H1 (cell line): ENCODE data around the gene RGS9. TPM values are rescaled to one million over a fixed set of nuclear protein-coding genes. Genes with fewer than 3 reads are reported as not detected.

Experiments
- CTCF ChIA-PET: fragments of 300-600 bp; sonication (Branson Sonifier 250); formaldehyde crosslinking; loops from one replicate; lab custom pipeline; 2021; ENCODE audit not compliant: partially characterized antibody; lab: Charles Lee
- POLR2A ChIA-PET: fragments of 300-600 bp; sonication (Branson Sonifier 250); formaldehyde crosslinking; loops from one replicate; lab custom pipeline; 2021; ENCODE audit warnings: inconsistent platforms; ENCODE audit not compliant: partially characterized antibody; lab: Charles Lee
- DNase-seq, 2 experiments: peaks; one replicate each; pipeline versions ENCODE4 v3.0.0 to v3.0.0-alpha.2; 2010 to 2022; ENCODE audit warnings: low spot score in 2 of 2, low read depth in 1 of 2, mixed read lengths in 1 of 2
- FAIRE-seq: peaks from 2 replicates; lab custom pipeline; 2011; peaks lifted over from hg19 to GRCh38; lab: Jason Lieb, UNC
- H2AFZ ChIP-seq: 2 replicates; pipeline ENCODE4 v1.8.1; 2012; ENCODE audit warnings: low read length, inconsistent platforms
- H2AK5ac ChIP-seq: 2 replicates; pipeline ENCODE4 v1.6.1; 2013; ENCODE audit warnings: low read depth, low read length
- H2BK120ac ChIP-seq: replicated peaks from 2 replicates; pipeline ENCODE3; 2013; ENCODE audit warnings: low read depth, low read length, inconsistent platforms
- H2BK12ac ChIP-seq: 2 replicates; pipeline ENCODE4 v1.6.1; 2013; ENCODE audit warnings: low read depth, low read length
- H2BK15ac ChIP-seq: 2 replicates; pipeline ENCODE4 v1.6.1; 2013; ENCODE audit warnings: low read length
- H2BK20ac ChIP-seq: 2 replicates; pipeline ENCODE4 v1.6.1; 2013; ENCODE audit warnings: low read length
- H2BK5ac ChIP-seq: 2 replicates; pipeline ENCODE4 v1.6.1; 2013; ENCODE audit warnings: low read depth, low read length
- H3K14ac ChIP-seq: 2 replicates; pipeline ENCODE4 v1.6.1; 2013; ENCODE audit warnings: inconsistent platforms; ENCODE audit not compliant: insufficient read length
- H3K18ac ChIP-seq: 2 replicates; pipeline ENCODE4 v1.6.1; 2013; ENCODE audit warnings: low read length; ENCODE audit errors: extremely low read depth
- H3K23ac ChIP-seq: 2 replicates; pipeline ENCODE4 v1.6.1; 2013; ENCODE audit warnings: inconsistent platforms; ENCODE audit not compliant: insufficient read length
- H3K23me2 ChIP-seq: 2 replicates; pipeline ENCODE4 v1.6.1; 2013; ENCODE audit warnings: low read depth, low read length
- H3K27ac ChIP-seq: 2 replicates; pipeline ENCODE4 v1.6.1; 2011; ENCODE audit warnings: low read depth, low read length, inconsistent platforms
- H3K27me3 ChIP-seq, 4 experiments: replicated peaks in 1 of 4; 1 replicate in 1 of 4; 2 replicates in 3 of 4; pipeline versions ENCODE4 v1.6.1 to v1.8.1; 2011 to 2013; ENCODE audit warnings: low read length in 3 of 4, mild to moderate bottlenecking in 3 of 4, inconsistent platforms in 2 of 4, mixed read lengths in 2 of 4, moderate library complexity in 1 of 4; ENCODE audit not compliant: control insufficient read depth in 3 of 4, insufficient read depth in 3 of 4; ENCODE audit errors: extremely low read depth in 1 of 4
- H3K36me3 ChIP-seq, 4 experiments: 2 replicates each; pipeline versions ENCODE4 v1.6.1 to v1.8.1; 2011 to 2013; ENCODE audit warnings: mild to moderate bottlenecking in 4 of 4, low read length in 3 of 4, moderate library complexity in 2 of 4, control low read depth in 1 of 4, inconsistent platforms in 1 of 4; ENCODE audit not compliant: insufficient read depth in 4 of 4, control insufficient read depth in 2 of 4
- H3K4ac ChIP-seq: replicated peaks from 2 replicates; pipeline ENCODE3; 2013; ENCODE audit warnings: low read length, low read depth, mixed read lengths, inconsistent platforms; ENCODE audit not compliant: insufficient read length
- H3K4me1 ChIP-seq, 4 experiments: replicated peaks in 1 of 4; 1 replicate in 1 of 4; 2 replicates in 3 of 4; pipeline versions ENCODE4 v1.6.1 to v1.8.1; 2011 to 2013; ENCODE audit warnings: low read length in 3 of 4, inconsistent platforms in 2 of 4, mixed read lengths in 1 of 4; ENCODE audit not compliant: insufficient read depth in 4 of 4, control insufficient read depth in 3 of 4
- H3K4me2 ChIP-seq, 2 experiments: 2 replicates each; pipeline versions ENCODE4 v1.6.1 to v1.8.1; 2011 to 2013; ENCODE audit warnings: low read depth in 2 of 2, low read length in 2 of 2, control low read depth in 1 of 2, inconsistent platforms in 1 of 2, mild to moderate bottlenecking in 1 of 2; ENCODE audit not compliant: insufficient read depth in 1 of 2
- H3K4me3 ChIP-seq, 4 experiments: fragments of 200-600, 300-600 bp in 1 of 4; sonication (generic), shearing (Covaris generic), sonication (Bioruptor Twin) in 1 of 4; 2 replicates each; pipeline versions ENCODE4 v1.5.1 to v1.8.1; 2011 to 2016; ENCODE audit warnings: low read length in 4 of 4, low read depth in 3 of 4, control low read depth in 2 of 4, inconsistent platforms in 2 of 4, mild to moderate bottlenecking in 2 of 4, mixed read lengths in 1 of 4, moderate library complexity in 1 of 4; ENCODE audit not compliant: insufficient read depth in 2 of 4; ENCODE audit errors: extremely low read depth in 1 of 4
- H3K56ac ChIP-seq: replicated peaks from 2 replicates; pipeline ENCODE3; 2013; ENCODE audit warnings: low read depth, mild to moderate bottlenecking, mixed read lengths, low read length, inconsistent platforms; ENCODE audit not compliant: insufficient read length
- H3K79me1 ChIP-seq: 2 replicates; pipeline ENCODE4 v1.6.1; 2013; ENCODE audit warnings: low read depth, low read length, control low read depth
- H3K79me2 ChIP-seq, 2 experiments: 2 replicates each; pipeline versions ENCODE4 v1.6.1 to v1.8.1; 2012 to 2013; ENCODE audit warnings: low read length in 2 of 2, mild to moderate bottlenecking in 2 of 2, inconsistent platforms in 1 of 2; ENCODE audit not compliant: insufficient read depth in 2 of 2, control insufficient read depth in 1 of 2
- H3K9ac ChIP-seq, 4 experiments: replicated peaks in 1 of 4; 1 replicate in 1 of 4; 2 replicates in 3 of 4; pipeline versions ENCODE4 v1.6.1 to v1.8.1; 2011 to 2013; ENCODE audit warnings: low read depth in 3 of 4, low read length in 3 of 4, control low read depth in 2 of 4, mild to moderate bottlenecking in 2 of 4, moderate library complexity in 2 of 4, inconsistent platforms in 1 of 4; ENCODE audit errors: extremely low read depth in 1 of 4
- H3K9me3 ChIP-seq, 2 experiments: 2 replicates each; pipeline versions ENCODE4 v1.6.1 to v1.8.1; 2012 to 2013; ENCODE audit warnings: mild to moderate bottlenecking in 2 of 2, moderate library complexity in 2 of 2, control low read depth in 1 of 2, inconsistent platforms in 1 of 2, low read depth in 1 of 2, low read length in 1 of 2, mixed read lengths in 1 of 2; ENCODE audit not compliant: insufficient read depth in 2 of 2
- H4K20me1 ChIP-seq, 2 experiments: replicated peaks in 1 of 2; 2 replicates each; pipeline versions ENCODE3 to v1.8.1; 2011 to 2013; ENCODE audit warnings: inconsistent platforms in 2 of 2, low read length in 2 of 2, mild to moderate bottlenecking in 1 of 2; ENCODE audit not compliant: insufficient read depth in 2 of 2, control insufficient read depth in 1 of 2
- H4K5ac ChIP-seq: 2 replicates; pipeline ENCODE4 v1.6.1; 2013; ENCODE audit warnings: low read length, low read depth, mixed read lengths, inconsistent platforms; ENCODE audit not compliant: insufficient read length
- H4K8ac ChIP-seq: 2 replicates; pipeline ENCODE4 v1.8.0; 2013; ENCODE audit warnings: mild to moderate bottlenecking, moderate library complexity, low read length, inconsistent platforms; ENCODE audit not compliant: insufficient read depth; ENCODE audit errors: extremely low read depth
- H4K91ac ChIP-seq: replicated peaks from 2 replicates; pipeline ENCODE3; 2013; ENCODE audit warnings: low read length, mixed read lengths, inconsistent platforms; ENCODE audit not compliant: insufficient read length
- BACH1 ChIP-seq: IDR thresholded peaks from 2 replicates; pipeline ENCODE4 v1.6.1; 2012; ENCODE audit warnings: low read length, improper control_type of control experiment
- KDM1A ChIP-seq: fragments of 200-600, 300-600 bp; sonication (generic); IDR thresholded peaks from 2 replicates; pipeline ENCODE4 v1.7.1; 2016; ENCODE audit warnings: mild to moderate bottlenecking, low read length, borderline replicate concordance
- POU5F1 ChIP-seq: IDR thresholded peaks from 2 replicates; pipeline ENCODE4 v1.6.1; 2011; ENCODE audit warnings: low read depth, mild to moderate bottlenecking, low read length, moderate library complexity
- RAD21 ChIP-seq, 2 experiments: IDR thresholded peaks in 1 of 2; conservative IDR thresholded peaks in 1 of 2; 2 replicates each; pipeline ENCODE4 v1.6.1; 2011; ENCODE audit warnings: low read depth in 2 of 2, low read length in 2 of 2, improper control_type of control experiment in 1 of 2, inconsistent platforms in 1 of 2, mild to moderate bottlenecking in 1 of 2, moderate library complexity in 1 of 2
- WGBS, 2 experiments: shearing (Covaris generic) in 1 of 2; methylation state at CpG; one replicate each; pipeline versions ENCODE4 v1.1.6 to v1.1.7; 2013 to 2015; ENCODE audit warnings: low lambda C conversion rate in 2 of 2, mixed read lengths in 2 of 2, inconsistent platforms in 1 of 2, low coverage in 1 of 2, missing lambda C conversion rate in 1 of 2; ENCODE audit not compliant: insufficient replicate concordance in 2 of 2, insufficient coverage in 1 of 2, insufficient read length in 1 of 2; ENCODE audit errors: extremely low coverage in 1 of 2, missing lambda C conversion rate in 1 of 2; 5-methylcytosine and 5-hydroxymethylcytosine counted together
- polyA plus RNA-seq, 7 experiments: library from polyadenylated mRNA; depleted of rRNA in 3 of 7; stranded (reverse) in 5 of 7; unstranded in 2 of 7; fragments of >200 nt in 5 of 7; fragments of 200-250 nt in 2 of 7; gene quantifications; 1 replicate in 5 of 7; 2 replicates in 1 of 7; 4 replicates in 1 of 7; pipeline versions ENCODE4 v1.2.1 to v1.2.3, GENCODE V29; 2011 to 2013; ENCODE audit warnings: missing spikeins in 2 of 7, mixed read lengths in 2 of 7
- total RNA-seq: library from RNA; stranded (reverse); fragmentation: NEBNext Ultra II Directional; extraction: Animal tissue kit (Norgen Biotek cat#: 25700); gene quantifications from 2 replicates; pipeline ENCODE4 v1.2.1, GENCODE V29; 2021
- TF ChIP-seq, protein P1 (sequence below), 3 experiments: IDR thresholded peaks; 1 replicate in 2 of 3; 2 replicates in 1 of 3; pipeline versions ENCODE4 v1.5.1 to v1.6.1; 2011; ENCODE audit warnings: low read length in 3 of 3, mild to moderate bottlenecking in 3 of 3, inconsistent platforms in 2 of 3, low read depth in 1 of 3, moderate library complexity in 1 of 3; ENCODE audit not compliant: insufficient read depth in 1 of 3; ENCODE audit errors: control extremely low read depth in 1 of 3

The RGS9 gene
- total and polyA plus RNA-seq, 2 of the 8 experiments (the other 6 are each of a cell fraction or from before 2014, with no cell fraction given) = 8.9 to 20.5 TPM

- Histone ChIP-seq H3K9me3 (no peaks in the 10 kb centered on the region), H3K18ac (no peak overlapping the region), H4K5ac (no peak overlapping the region)
- CTCF ChIA-PET = interaction anchor here (1.0 to 6.8 kb wide), 6 partner anchors 9 to 935 kb away, joined by 3 to 37 read pairs (median 3); no protein-coding TSS in a partner anchor
- no peak for TF ChIP-seq POU5F1
- TF ChIP-seq RAD21 (IDR thresholded peaks at IDR 0.05 in 1 of 2, conservative IDR thresholded peaks at IDR 0.05 in 1 of 2; ENCODE audit: low read depth in 2 of 2, low read length in 2 of 2) = peak in 1 of 2 experiments; percentile 40; a peak in 3 of 4 replicates
- TF ChIP-seq KDM1A = no peak
- TF ChIP-seq, protein P1, sequence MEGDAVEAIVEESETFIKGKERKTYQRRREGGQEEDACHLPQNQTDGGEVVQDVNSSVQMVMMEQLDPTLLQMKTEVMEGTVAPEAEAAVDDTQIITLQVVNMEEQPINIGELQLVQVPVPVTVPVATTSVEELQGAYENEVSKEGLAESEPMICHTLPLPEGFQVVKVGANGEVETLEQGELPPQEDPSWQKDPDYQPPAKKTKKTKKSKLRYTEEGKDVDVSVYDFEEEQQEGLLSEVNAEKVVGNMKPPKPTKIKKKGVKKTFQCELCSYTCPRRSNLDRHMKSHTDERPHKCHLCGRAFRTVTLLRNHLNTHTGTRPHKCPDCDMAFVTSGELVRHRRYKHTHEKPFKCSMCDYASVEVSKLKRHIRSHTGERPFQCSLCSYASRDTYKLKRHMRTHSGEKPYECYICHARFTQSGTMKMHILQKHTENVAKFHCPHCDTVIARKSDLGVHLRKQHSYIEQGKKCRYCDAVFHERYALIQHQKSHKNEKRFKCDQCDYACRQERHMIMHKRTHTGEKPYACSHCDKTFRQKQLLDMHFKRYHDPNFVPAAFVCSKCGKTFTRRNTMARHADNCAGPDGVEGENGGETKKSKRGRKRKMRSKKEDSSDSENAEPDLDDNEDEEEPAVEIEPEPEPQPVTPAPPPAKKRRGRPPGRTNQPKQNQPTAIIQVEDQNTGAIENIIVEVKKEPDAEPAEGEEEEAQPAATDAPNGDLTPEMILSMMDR (IDR thresholded peaks at IDR 0.05; ENCODE audit: control extremely low read depth in 1 of 3, insufficient read depth in 1 of 3, low read depth in 1 of 3, low read length in 3 of 3) = peak in 2 of 3 experiments; percentile 12 to 15; a peak in 1 of 4 replicates
- no peak for TF ChIP-seq BACH1
- TF ChIP-seq, all 59 proteins: peak for 2
- no peak overlapping the region for H3K4me2 ChIP-seq
- H3K14ac ChIP-seq = no peak overlapping the region
- no peak overlapping the region for H3K56ac ChIP-seq
- no peak overlapping the region for H3K4me3 ChIP-seq
- peaks cover 0 to 3% (median 0%) of the 10 kb centered on the region in 4 experiments; a peak in 1 of 7 replicates for H3K4me1 ChIP-seq
- FAIRE-seq = no peak
- H4K91ac ChIP-seq = no peak overlapping the region
- H2BK20ac ChIP-seq = no peak overlapping the region
- no peak overlapping the region for H2BK120ac ChIP-seq
- no peak overlapping the region for H3K9ac ChIP-seq
- no peaks in the 10 kb centered on the region for H3K36me3 ChIP-seq
- 83% methylated on average over 3 of the region's 3 CpGs; no CpG with 5 or more reads in 1 of the 2 experiments for WGBS, 2 experiments
- no peak overlapping the region for H4K8ac ChIP-seq
- no peak for DNase-seq
- no peaks in the 10 kb centered on the region for H3K79me2 ChIP-seq
- peaks cover 5% of the 10 kb centered on the region; the same call in 1 of the 2 replicates for H3K23me2 ChIP-seq
- H2AFZ ChIP-seq = no peak overlapping the region
- H2AK5ac ChIP-seq = no peak overlapping the region
- H2BK12ac ChIP-seq = no peak overlapping the region
- H3K79me1 ChIP-seq = no peaks in the 10 kb centered on the region
- peaks cover 0 to 4% of the 10 kb centered on the region in 2 experiments for H4K20me1 ChIP-seq
- POLR2A ChIA-PET = interaction anchor here (1.4 kb wide), 1 partner anchor 10 kb away, joined by 3 read pairs; no protein-coding TSS in a partner anchor
- no peak overlapping the region for H3K27ac ChIP-seq
- H3K23ac ChIP-seq = no peak overlapping the region
- no peaks in the 10 kb centered on the region; a peak in 1 of 7 replicates for H3K27me3 ChIP-seq
- H2BK5ac ChIP-seq = no peak overlapping the region
- H3K4ac ChIP-seq = no peak overlapping the region
- no peak overlapping the region for H2BK15ac ChIP-seq
Observed at GRCh38 chr17:65219124-65219523, 82.0 kb downstream of the RGS9 start.
